GM12873 (cell line): ENCODE measurements around the gene NPM1.

Experiments
- CTCF ChIP-seq: IDR thresholded peaks from 2 replicates; pipeline ENCODE4 v1.5.1; 2012; ENCODE audit warnings: low read depth, mild to moderate bottlenecking, moderate library complexity, low read length, control low read depth; ENCODE audit not compliant: insufficient read depth; ENCODE audit errors: missing control alignments

NPM1 gene

GRCh38 chr5:171437286-171437821 lies 49.7 kb downstream of the NPM1 start:
- TF ChIP-seq CTCF = no peak

GRCh38 chr5:171438738-171439137 lies 51.1 kb downstream of the NPM1 start:
- no peak for TF ChIP-seq CTCF

- no peak for TF ChIP-seq CTCF
These were observed 53.7 kb downstream of the NPM1 start for GRCh38 chr5:171441246-171441791.

- no peak for TF ChIP-seq CTCF
These were observed 54.8 kb downstream of the NPM1 start for GRCh38 chr5:171442287-171443042.

GRCh38 chr5:171444582-171444981 lies 56.9 kb downstream of the NPM1 start:
- no peak for TF ChIP-seq CTCF

- no peak for TF ChIP-seq CTCF
These were observed 58.2 kb downstream of the NPM1 start for GRCh38 chr5:171445644-171446516.

GRCh38 chr5:171447226-171447625 lies 59.6 kb downstream of the NPM1 start:
- no peak for TF ChIP-seq CTCF
